ENCODE data around the gene PHRF1. TPM values are rescaled to one million over a fixed set of nuclear protein-coding genes. Genes with fewer than 3 reads are reported as not detected.

Gene PHRF1
- total RNA-seq, 1 experiment from 2014 or later = 31.8 TPM

- POLR2A ChIA-PET = interaction anchor here (0.6 to 1.6 kb wide), 6 partner anchors 18 to 307 kb away, joined by 3 read pairs; no protein-coding TSS in a partner anchor
- Mint-ChIP-seq H3K4me3 (ENCODE audit: unreplicated experiment) (peak within 1 kb of the TSS; percentile 76), H3K9me3 (ENCODE audit: unreplicated experiment) (no peaks in the 10 kb centered on the region), H3K27me3 (ENCODE audit: insufficient read depth, unreplicated experiment) (no peaks in the 10 kb centered on the region), H3K27ac (ENCODE audit: low read depth, unreplicated experiment) (peak within 1 kb of the TSS; percentile 39), H3K36me3 (ENCODE audit: insufficient read depth, unreplicated experiment) (peaks cover 26% of the 10 kb centered on the region), H3K4me1 (ENCODE audit: insufficient read depth, unreplicated experiment) (no peaks in the 10 kb centered on the region)
- no TSS peak for BruUV-seq (replicated peaks)
- intact Hi-C loops (cut with micrococcal nuclease) = no loop called here
- CTCF ChIA-PET = interaction anchor here (1.2 kb wide), 1 partner anchor 10 kb away, joined by 3 read pairs; no protein-coding TSS in a partner anchor
- DNase-seq (ENCODE audit: unreplicated experiment) = peak; percentile 74
- TF ChIP-seq CTCF (IDR thresholded peaks at IDR 0.05; ENCODE audit: unreplicated experiment) = no peak
These were observed 39.2 kb upstream of the PHRF1 start, which contains the start of gene LRRC56 for GRCh38 chr11:536841-537621. Gene LRRC56, plus strand, starts transcription at chr11:537527. Its CDS starts 3,158 bp downstream, at chr11:540685.

- DNase-seq (ENCODE audit: unreplicated experiment) = no peak
- Mint-ChIP-seq H3K4me3 (ENCODE audit: unreplicated experiment) (peak overlapping the region; percentile 53), H3K36me3 (ENCODE audit: insufficient read depth, unreplicated experiment) (peaks cover 23% of the 10 kb centered on the region), H3K9me3 (ENCODE audit: unreplicated experiment) (no peaks in the 10 kb centered on the region), H3K27me3 (ENCODE audit: insufficient read depth, unreplicated experiment) (no peaks in the 10 kb centered on the region), H3K27ac (ENCODE audit: low read depth, unreplicated experiment) (peak overlapping the region; percentile 39), H3K4me1 (ENCODE audit: insufficient read depth, unreplicated experiment) (no peaks in the 10 kb centered on the region)
- CTCF ChIA-PET = no interaction called here
- intact Hi-C loops (cut with micrococcal nuclease) = no loop called here
- BruUV-seq (replicated peaks) = no TSS peak
- TF ChIP-seq CTCF (IDR thresholded peaks at IDR 0.05; ENCODE audit: unreplicated experiment) = no peak
- POLR2A ChIA-PET = interaction anchor here (0.5 to 1.4 kb wide), 4 partner anchors 32 to 291 kb away, joined by 3 read pairs; no protein-coding TSS in a partner anchor
These were observed 38.4 kb upstream of the PHRF1 start for GRCh38 chr11:537622-538430.

- ChIA-PET CTCF (interaction anchor here (0.6 kb wide), 1 partner anchor 90 kb away, joined by 3 read pairs; no protein-coding TSS in a partner anchor), POLR2A (interaction anchor here (0.6 to 1.2 kb wide), 2 partner anchors 11 to 16 kb away, joined by 4 to 5 read pairs; no protein-coding TSS in a partner anchor)
- Mint-ChIP-seq H3K9me3 (ENCODE audit: unreplicated experiment) (no peaks in the 10 kb centered on the region), H3K4me1 (ENCODE audit: insufficient read depth, unreplicated experiment) (no peaks in the 10 kb centered on the region), H3K4me3 (ENCODE audit: unreplicated experiment) (no peak overlapping the region), H3K27ac (ENCODE audit: low read depth, unreplicated experiment) (no peak overlapping the region), H3K36me3 (ENCODE audit: insufficient read depth, unreplicated experiment) (peaks cover 18% of the 10 kb centered on the region), H3K27me3 (ENCODE audit: insufficient read depth, unreplicated experiment) (no peaks in the 10 kb centered on the region)
- DNase-seq (ENCODE audit: unreplicated experiment) = no peak
- TF ChIP-seq CTCF (IDR thresholded peaks at IDR 0.05; ENCODE audit: unreplicated experiment) = no peak
- intact Hi-C loops (cut with micrococcal nuclease) = no loop called here
- no TSS peak for BruUV-seq (replicated peaks)
These were observed 37.7 kb upstream of the PHRF1 start for GRCh38 chr11:538431-539051.
